GM21825 (cell line): ENCODE measurements around the gene HMGCR.
A peak's percentile ranks its signal among the peaks of the same experiment; 100 is the strongest.
"Not testable (repeated sequence)": the region's sequence is repeated elsewhere in the genome, so short reads cannot be mapped to it uniquely, and the experiment has no call there.

ENCODE experiments used
- ATAC-seq: cut with Tn5 transposase; IDR thresholded peaks from one replicate; pipeline ENCODE4 v1.9.1; 2021; ENCODE audit warnings: mild to moderate bottlenecking, moderate library complexity; ENCODE audit not compliant: unreplicated experiment

HMGCR gene

DNA sequence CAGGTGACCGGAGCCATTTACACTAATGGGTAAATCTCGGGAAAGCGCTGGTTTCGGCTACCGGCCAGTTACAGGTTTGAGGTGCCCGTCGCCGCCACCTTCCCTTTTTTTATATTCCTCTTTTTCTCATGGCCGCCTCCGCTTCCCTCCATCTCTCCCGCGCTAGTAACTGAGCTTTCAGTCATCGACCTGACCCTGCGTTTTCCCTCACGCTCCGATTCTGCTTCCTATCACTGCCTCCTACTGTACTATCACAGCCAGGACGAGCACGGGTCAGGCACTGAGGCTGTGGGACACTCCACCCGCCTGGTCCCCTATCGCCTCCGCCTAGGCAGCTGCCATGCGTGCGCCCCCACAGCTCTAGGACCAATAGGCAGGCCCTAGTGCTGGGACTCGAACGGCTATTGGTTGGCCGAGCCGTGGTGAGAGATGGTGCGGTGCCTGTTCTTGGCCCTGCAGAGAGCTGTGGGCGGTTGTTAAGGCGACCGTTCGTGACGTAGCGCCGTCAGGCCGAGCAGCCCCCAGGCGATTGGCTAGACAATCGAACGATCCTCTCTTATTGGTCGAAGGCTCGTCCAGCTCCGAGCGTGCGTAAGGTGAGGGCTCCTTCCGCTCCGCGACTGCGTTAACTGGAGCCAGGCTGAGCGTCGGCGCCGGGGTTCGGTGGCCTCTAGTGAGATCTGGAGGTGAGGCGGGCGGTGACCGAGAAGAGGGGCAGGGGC, at the start of gene HMGCR:
Gene HMGCR (plus strand): TSS at position 606 of the 722 bp plus-strand sequence. CDS start 5,386 bp downstream, outside the sequence.
- ATAC-seq, result peak; percentile 98

DNA sequence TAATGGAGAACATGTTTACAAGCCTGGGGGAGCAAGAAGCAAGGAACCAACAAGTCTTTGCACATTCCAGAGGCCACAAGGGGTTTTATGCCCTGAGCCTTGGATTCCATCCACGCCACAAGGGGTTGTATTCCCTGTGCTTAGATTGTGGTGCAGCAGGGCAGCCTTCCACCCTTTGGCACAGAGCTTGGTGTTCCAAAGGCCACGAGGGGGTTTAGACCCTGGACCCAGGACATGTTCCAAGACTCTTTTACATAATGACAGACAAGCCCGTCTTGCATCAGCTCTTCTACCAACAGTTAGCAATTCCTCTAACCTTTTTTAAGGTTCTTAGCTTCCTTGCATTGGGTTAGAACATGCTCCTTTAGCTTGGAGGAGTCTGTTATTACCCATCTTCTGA, 45.2 kb upstream of the HMGCR start:
- ATAC-seq, result not testable (repeated sequence)

DNA sequence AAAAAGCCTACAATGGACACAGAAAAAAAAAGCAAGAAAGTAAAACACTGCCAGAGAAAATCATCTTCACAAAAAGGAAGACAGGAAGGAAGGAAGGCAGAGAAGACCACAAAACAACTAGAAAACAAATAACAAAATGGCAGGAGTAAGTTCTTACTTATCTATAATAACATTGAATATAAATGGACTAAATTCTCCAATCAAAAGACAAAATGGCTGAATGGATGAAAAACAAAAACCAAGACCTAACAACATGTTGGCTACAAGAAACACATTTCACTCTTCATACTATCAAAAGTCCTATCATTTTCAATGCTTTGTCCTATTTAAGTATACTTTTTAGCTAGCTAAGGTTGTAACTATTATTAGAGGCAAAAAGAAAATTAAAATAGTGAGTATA, 36.9 kb upstream of the HMGCR start:
- no peak for ATAC-seq

DNA sequence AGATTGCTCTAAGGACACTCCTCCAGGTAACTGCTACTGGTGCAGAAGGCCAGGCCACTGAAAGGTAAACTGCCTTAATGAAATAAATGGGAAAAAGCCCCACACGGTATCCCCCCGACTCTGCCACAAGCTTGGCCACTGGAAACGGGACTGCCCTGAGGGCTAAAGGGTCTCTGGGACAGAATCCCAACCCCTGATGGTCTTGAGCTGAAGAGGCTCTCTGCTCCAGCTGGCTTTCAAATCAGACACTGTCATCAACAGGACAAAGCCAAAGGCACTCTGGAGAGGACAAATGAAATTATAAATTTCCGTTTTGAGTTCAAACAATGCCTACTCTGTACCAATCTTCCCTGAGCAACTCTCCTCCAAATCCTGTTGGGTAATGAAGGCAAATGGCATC, 33.6 kb upstream of the HMGCR start:
- no peak for ATAC-seq

DNA sequence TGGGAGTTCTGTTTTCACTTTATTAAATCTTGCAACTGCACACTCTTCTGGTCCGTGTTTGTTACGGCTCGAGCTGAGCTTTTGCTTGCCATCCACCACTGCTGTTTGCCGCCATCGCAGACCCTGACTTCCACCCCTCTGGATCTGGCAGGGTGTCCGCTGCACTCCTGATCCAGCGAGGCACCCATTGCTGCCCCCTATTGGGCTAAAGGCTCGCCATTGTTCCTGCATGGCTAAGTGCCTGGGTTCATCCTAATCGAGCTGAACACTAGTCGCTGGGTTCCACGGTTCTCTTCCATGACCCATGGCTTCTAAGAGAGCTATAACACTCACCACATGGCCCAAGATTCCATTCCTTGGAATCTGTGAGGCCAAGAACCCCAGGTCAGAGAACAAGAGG, 32.5 kb upstream of the HMGCR start:
- ATAC-seq, result not testable (repeated sequence)

DNA sequence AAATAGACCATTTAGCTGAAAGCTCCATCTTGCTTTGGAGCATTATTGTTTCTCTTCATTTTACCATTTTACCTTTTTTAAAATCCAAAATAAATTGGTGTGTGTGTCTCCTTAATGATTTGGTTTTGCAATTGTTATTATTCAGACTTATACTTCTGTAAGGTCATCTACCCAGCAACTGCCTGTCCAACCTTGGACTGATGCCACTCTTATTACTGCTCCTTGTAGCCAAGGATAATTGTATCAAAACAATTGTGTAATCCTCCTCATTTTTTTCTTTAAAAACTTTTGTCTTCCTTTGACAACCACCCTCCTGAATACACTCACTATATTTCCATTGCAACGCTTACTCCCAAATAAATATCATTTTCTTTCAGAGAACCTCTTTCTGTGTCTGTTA, 30.3 kb upstream of the HMGCR start:
- ATAC-seq, result no peak

DNA sequence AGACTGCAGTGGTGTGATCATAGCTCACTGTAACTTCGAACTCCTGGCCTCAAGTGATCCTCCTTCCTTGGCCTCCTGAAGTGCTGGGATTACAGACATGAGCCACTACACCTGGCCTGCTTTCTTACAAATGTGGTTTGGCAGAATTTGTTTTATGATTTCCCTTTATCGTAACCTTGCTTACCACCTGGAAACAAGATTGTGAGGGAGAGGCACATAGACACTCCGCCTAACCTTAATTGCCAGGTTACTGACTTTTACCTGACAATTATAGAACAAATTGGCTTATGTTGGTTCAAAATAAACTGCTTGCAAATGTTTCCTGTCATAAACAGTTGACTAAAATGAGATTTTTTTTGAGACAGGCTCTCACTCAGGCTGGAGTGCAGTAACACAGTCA, 26.8 kb upstream of the HMGCR start:
- ATAC-seq, result no peak

DNA sequence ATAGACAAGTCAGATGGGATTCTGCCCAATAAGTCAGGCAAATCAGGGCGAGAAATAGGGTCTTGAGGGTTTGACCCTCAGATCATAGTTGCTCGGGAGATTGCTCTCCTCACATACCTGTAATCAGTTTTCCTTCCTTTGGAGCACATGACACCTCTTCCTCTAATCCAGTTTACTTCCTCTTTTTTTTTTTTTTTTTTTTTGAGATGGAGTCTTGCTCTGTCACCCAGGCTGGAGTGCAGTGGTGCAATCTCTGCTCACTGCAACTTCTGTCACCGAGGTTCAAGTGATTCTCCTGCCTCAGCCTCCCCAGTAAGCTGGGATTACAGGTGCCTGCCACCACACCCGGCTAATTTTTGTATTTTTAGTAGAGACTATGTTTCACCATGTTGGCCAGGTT, 17.9 kb upstream of the HMGCR start:
- ATAC-seq, result not testable (repeated sequence)

DNA sequence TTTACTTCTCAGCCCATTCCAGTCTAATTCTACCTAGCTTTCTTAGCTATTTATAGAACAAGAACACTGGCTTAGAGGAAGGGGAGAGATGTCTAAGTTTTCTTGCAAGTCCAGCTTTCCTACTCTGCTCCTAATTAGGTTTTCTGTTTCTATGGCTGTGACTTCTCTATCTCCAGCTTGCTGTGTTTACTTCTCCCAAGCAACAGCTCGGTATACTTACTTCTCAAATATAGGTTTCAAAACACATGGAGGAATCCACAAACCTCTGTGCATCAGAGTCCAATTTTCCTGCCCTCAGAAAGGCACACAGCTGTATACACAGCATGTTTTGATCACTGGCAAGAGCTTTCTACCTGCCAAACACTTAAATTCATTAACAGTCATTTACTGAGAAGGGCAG, 17.4 kb upstream of the HMGCR start:
- no peak for ATAC-seq

DNA sequence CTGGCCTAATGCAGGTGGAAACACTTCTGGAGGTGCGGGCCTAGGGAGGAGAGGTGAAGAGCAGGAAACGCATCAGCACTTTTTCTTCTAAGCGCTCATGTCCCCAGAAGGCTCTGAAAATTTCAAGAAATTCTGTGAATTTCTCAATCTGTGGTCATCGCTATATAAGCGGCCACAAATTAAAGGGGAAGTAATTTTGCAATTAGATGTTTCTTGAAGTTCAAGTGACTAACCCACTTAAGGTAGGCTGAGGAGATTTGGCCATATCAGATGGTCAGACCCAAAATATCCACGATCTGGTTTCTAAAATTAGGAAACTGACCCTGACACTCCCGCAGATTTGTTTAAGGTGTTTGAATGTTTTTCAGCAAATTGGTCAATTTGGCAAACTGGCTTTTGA, 16.6 kb upstream of the HMGCR start:
- no peak for ATAC-seq

DNA sequence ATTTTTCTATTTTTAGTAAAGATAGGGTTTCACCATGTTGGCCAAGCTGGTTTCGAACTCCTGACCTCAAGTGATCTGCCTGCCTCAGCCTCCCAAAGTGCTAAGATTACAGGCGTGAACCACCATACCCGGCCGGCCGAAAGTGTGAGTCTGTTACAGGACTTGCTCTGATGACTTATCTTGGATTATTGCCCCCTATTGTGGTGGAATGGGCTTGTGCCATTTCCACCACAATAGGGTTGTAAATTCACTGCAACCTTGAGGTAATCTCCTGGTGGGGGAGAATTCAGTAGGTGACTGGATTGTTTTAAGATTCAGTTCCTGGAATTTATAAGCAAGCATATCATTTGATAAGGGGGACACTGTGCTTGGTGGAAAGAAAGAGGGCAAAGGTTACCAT, 15.0 kb upstream of the HMGCR start:
- no peak for ATAC-seq

DNA sequence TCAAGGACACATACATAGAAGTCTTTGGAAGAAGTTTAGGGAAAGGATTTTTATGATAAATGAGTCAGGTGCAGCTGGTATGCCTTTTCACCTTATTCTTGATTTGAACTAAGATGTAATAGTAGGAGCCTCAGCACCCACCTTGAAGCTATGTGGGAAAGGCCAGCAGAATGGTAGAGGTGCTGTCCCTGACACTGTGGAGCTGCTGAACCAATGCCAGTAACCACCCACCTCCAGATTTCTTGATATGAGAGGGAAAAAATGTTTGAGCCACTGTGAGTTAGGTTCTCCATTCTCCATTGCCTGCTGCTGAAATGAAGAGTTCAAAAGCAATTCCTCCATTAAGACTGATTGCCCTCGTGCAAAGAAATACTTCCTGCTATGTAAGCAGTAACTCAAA, 12.2 kb upstream of the HMGCR start:
- no peak for ATAC-seq

DNA sequence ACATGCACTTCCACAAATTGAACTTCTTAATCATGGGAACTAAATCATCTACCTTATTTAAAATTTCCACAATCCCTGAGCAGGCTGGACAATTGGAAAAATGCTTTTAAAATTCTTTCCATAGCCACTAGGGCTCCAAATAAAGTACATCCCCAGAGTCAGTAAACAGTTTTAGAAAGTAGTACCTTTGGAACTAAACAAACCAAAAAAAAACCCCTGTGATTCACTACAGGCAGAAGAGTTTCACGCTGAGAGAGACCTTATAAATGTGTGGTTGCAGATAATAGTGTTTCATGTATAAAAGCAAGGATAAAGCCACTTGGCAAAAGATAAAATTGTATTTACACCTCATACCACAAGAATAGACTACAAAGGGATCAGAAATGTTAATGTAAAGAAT, 11.8 kb upstream of the HMGCR start:
- ATAC-seq, result no peak

DNA sequence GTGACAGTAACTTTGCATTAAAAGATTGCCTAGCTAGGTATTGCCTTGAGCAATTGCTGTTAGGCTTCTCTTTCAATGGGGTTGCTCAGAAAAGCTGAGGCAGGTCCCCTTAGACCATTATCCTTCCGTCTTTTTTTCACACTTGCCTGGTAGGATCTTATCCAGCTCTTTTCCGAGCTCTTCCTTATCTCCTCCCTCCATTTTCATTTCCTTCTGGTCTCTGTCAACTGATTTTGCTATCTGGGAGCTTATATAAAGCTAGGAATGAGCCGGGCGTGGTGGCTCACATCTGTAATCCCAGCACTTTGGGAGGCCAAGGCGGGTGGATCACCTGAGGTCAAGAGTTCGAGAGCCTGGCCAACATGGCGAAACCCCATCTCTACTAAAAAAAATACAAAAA, 6.6 kb upstream of the HMGCR start:
- ATAC-seq, result no peak

DNA sequence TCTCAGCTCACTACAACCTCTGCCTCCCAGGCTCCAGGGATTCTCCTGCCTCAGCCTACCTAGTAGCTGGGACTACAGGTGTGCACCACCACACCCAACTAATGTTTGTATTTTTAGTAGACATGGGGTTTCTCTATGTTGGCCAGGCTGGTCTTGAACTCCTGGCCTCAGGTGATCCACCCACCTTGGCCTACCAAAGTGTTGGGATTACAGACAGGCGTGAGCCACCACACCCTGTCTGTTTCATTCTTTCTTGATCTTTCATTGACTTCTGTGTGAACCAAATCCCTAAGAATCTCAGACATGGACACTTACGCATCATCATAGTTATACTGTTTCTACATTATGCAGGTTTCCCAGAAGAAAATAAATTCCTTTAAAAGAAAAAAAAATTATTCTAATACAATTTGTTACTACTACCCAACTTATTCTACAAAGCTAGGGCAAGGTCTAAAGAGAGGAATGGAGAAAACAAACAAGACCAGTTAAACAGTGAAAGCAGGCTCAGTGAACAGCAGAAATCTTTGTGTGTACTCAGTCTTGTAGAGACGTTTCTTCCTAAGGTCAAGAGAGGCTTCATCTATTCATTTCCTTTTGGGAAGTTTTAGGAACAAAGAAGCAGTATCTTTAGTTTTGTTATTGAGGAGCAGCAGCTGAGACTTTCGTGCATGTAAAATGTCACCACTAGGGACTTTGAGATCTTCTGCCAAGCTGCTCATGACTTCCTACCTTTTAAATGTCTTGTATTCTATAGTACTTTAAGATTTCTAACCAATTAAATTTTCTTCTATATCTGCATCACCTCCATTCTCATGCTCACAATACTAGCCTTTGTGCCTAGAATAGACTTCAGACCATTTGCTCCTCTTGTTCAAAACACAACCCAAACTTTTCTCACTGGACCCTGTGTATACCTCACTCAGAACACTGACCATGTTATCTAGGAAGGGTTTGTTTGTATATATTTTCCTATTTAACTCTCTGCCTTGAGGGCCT, 5.6 kb upstream of the HMGCR start:
- ATAC-seq, result no peak

DNA sequence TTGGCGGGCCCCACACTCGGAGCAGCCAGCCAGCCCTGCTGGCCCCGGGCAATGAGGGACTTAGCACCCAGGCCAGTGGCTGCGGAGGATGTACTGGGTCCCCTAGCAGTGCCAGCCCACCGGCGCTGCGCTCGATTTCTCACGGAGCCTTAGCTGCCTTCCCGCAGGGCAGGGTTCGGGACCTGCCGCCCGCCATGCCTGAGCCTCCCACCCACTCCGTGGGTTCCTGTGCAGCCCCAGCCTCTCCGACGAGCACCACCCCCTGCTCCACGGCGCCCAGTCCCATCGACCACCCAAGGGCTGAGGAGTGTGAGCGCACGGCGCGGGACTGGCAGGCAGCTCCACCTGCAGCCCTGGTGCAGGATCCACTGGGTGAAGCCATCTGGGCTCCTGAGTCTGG, 3.3 kb upstream of the HMGCR start:
- not testable (repeated sequence) for ATAC-seq

DNA sequence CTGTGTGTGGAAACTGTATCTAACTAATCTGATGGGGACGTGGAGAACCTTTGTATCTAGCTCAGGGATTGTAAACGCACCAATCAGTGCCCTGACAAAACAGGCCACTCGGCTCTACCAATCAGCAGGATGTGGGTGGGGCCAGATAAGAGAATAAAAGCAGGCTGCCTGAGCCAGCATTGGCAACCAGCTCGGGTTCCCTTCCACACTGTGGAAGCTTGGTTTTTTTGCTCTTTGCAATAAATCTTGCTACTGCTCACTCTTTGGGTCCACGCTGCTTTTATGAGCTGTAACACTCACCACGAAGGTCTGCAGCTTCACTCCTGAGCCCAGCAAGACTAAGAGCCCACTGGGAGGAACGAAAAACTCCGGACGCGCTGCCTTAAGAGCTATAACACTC, 2.6 kb upstream of the HMGCR start:
- ATAC-seq, result not testable (repeated sequence)

DNA sequence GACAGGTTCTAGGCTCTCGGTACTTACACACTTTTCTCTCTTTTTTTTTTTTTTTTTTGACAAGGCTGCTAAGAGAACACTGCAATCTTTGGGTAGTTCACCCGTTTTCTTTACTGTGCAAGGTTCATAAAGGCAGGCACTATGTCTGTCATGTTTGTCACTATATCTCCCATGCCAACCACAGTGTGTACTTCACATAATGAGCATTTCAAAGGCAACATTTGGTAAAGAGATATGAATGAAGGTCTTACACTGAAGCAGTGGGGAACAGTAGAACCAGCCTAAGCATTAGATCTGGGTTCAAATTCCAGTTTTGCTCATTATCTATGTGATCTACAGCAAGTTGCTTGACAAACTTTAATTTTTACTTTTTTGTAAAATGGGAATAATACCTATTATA, 1.5 kb upstream of the HMGCR start:
- ATAC-seq, result no peak

DNA sequence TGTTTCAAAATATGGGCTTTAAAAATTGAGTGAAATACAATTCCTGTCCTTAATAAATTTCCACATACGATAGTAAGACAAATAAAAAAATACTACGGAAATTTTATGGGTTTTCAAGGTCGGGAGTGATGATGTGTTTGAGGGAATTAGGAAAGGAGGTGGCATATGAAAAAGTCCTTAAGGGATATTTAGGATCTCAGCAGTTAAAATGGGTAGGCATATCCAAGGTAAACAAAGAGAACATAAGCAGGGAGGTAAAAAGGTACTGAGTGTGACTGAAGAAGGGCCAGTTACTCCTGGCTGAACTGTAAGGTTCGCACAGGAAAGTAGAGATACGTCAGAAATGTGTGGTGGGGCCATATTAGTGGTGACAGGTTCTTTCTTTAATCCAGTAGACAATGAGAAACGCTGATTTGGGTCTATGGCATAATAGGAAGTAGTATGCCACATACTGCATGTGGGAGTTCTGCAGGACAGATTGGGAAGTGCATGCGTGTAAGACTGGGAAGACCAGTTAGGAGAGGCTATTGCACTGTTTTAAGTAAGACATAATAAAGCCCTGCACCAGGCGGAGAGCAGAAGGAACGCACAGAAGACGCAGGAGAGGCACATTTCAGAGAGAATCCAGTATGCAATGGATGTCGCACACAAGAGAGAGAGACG, 937 bp upstream of the HMGCR start:
- no peak for ATAC-seq

DNA sequence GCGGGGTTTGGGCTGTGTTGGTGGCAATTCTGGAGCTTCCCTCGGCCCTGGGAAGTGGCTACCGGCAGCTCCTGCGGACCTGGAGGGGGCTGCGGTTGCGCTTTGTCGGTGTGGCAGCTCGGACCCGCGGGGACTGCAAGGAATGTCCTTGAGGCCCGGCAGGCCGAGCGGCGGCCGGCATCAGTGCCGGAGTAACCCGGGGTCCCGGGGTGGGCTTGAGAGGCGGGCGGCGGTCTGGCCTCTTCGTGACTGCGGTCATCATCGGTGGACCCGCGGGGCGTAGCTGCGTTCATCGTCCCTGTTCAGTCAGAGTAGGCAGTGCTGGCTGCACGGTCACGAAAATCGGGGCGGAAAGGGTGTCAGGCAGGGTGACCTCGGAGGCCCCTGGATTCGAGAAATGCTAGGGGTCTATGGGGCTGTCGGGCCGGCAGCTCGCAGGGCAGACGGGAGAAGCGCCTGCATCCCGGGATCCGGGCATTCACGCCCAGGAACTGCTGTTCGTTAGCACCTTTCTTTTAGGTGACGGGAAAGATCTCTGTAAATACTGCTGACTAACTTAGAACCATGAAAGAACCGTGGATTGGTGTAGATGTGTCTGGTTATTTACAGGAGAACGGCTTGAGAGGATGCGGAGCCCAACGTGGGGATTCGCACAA, 474 bp downstream of the HMGCR start:
- peak; percentile 3 for ATAC-seq

DNA sequence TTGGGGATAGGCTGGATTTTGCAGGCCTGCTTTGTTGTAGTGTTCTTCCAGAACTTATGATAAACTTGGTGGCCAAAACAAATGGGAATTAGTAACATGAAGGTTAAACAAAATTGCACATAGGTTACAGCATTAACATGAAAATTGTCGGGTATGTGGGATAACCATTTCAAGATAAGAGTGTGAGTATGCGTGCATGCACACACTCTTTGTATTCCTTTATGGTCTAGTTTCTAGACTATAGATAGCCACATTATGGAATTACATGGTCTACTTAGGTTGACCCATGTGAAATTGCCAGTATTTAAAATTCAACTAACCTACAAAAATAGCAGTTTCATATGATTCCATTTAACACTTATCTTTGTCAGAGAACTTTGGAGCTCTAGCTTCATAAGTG, 1.4 kb downstream of the HMGCR start:
- no peak for ATAC-seq
